ENCODE results near the gene SEPTIN2.
"Not testable (repeated sequence)": the region's sequence is repeated elsewhere in the genome, so short reads cannot be mapped to it uniquely, and the experiment has no call there.

The SEPTIN2 gene

DNA sequence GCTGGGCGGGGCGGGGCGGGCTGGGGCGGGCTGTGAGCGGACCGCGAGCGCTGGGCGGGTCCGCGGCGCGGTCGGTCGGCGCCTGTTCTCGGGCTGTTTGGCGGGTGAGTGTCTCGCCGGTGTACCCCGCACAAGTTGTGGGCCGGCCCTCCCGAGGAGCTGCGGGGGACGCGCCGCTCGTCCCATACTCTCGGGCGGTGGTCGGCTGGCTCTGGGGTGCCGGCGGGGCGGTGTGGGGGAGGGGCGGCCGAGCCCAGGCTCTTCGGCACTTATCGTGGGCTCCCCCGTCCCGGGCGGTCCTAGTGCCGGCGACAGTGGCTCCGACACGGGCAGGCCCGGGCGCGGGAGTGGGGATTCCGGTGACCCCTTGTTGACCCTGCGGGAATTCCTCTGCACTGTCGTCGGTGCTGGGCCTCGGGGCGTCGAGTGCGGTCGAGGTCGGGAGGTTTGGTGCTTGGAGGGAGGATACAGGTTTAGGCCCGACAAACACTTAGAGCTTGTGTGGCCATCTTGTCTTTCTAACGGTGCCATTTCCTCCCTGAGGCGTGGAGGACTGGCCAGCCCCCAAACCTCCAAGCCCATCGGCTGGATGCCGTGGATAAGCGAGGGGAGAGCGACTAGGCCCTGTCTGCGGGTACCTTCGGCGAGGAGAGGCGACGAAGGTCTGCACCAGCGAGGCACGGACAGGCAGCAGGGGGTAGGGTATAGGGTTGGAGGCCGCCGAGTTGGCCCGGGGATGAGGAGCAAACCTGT, at the start of gene SEPTIN2:
TSS of gene SEPTIN2 (plus strand) at position 47 of the 753 bp plus-strand sequence. CDS start 8,308 bp downstream, outside the sequence.
- DNase-seq: no peak

DNA sequence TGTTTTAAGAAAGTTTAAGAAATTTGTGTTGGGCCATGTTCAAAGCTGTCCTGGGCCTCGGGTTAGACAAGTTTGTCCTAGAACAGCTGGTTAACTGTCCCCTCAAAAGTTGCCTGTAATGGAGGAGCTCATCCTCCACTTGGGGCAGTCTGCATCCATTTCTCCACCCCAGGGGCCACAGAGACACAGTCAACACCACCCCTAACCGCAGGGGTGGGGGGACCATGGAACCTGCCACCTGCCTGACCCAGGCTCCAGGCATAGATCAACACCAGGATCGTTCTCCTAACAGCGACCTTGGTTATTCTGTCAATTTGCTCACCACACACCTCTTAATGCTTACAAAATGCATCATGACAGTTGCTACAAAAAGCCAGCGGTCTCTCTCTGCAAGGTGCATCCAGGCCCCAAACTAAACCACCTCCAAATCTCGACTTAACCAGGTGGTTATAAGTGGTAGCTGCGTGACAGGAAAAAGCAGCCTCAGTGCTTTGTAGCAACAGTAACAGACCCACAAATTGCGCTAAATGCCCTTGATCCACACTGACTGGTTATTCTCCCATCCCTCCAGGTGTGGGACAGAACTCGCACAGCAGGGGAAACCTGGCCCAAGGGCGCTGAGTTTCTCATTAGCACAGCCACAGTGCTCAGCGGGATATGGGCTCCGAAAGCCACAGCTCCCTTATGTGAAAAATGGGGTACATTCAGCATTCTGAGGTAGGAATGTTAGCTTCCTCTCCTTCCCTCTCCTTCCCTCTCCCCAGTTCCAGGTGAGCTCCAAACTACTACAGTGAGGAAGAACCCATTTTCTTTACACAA, 48.3 kb upstream of the SEPTIN2 start:
- no peak for DNase-seq

DNA sequence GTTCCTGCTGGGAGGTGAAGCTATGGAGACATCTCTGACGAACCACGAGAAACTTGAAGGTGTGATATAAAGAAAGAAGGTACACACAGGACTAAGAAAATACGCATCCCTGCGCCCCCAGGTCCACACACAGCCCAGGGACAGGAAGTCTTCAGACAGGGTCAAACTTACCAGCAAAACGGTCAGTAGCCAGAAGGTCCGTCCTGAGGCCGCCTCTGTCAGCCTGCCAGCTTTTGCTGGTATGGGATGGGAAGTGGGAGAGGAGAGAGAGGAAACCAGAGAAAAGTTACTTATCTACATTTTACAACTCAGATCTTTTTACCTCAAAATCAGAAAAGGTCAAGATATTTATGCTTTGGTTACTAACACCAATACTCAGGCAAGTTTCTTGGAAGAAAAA, 47.4 kb upstream of the SEPTIN2 start:
- no peak for DNase-seq

DNA sequence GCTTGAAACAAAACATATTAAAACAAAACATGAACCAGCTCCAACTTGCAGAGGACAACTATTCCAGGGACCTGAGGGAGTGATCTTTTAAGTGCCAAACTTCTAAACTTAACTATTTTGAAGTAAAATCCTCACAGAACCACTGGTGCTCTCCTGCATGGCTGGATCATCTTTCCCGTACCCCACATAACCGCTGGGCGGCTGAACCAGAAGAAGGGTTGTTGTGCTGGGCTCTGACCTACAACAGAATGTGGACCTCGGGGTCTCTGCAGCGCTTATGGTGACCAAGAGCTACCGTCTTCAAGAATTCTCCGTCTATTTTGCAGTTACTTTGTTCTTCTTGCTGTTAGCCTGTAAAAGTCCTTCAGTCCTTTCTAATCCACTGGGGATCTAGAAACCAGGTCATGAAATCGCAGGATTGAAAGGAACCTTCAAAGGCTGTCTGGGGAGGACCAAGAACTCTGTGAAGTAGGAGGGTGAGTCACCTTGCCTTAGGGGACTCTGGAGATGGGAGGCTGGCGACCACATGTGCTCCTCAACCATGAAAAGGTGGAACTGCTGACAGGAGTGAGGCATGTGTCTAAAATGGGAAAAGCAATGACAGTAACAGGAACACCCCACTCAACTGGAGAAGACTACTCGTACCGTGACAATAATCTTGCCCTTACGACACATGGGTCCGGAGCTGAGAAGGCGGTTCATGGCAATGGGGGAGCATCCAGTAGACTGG, 46.8 kb upstream of the SEPTIN2 start:
- no peak for DNase-seq

DNA sequence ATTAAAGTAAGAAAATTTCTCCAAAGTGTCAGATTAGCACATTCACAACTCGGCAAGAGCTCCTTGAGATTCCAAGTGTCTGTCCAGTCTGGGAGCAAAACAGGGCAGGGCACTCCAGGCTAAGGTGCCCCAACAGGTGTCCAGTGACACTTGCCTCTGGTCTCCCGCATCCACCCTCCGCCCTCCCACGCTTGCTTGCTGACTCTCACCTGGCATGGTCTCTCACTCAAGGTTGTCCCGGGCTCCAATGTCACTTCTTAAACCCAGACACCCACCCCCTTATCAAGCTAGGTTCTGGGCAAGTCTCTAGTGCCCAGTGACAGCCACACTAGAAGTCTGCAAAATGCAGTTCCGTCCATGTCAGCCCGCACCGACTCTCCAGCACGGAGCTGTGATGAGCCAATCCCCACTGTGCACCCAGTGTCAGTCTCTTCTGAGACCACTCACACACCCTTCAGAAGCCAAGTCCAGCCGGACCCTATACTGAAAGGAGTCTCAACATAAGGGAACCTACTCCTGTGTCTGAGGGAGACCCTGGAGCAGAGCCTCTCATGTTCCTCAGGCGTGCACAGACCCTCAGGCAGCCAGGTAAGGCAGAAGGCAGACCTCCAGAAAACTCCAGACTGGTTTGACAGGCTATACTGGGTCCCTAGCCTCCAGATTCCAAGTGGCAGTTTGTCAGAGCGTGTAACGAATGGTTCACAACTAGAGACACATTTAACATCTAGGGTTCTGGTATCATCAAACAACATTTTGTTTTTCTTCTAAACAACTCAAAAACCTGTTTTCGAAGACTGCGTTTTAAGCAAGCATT, 45.8 kb upstream of the SEPTIN2 start:
- no peak for DNase-seq

DNA sequence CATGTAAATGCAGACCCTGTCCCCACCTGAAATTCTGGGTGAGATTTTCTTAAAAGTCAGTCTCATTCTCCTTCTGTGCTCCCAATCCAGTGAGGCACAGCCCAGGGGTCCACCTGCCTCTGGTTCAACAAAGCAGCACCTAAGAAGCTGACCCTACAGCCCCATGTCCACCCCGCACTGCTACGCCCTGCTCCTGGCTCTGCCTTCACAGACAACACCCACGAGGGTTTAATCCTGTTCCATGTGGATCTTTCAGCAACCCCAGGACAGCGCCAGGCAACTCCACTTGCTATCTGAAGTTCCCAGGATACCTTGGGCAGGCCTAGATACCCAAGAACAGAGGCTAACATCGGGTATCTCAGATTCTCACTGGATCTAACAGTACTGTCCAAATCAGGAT, 45.2 kb upstream of the SEPTIN2 start:
- no peak for DNase-seq

DNA sequence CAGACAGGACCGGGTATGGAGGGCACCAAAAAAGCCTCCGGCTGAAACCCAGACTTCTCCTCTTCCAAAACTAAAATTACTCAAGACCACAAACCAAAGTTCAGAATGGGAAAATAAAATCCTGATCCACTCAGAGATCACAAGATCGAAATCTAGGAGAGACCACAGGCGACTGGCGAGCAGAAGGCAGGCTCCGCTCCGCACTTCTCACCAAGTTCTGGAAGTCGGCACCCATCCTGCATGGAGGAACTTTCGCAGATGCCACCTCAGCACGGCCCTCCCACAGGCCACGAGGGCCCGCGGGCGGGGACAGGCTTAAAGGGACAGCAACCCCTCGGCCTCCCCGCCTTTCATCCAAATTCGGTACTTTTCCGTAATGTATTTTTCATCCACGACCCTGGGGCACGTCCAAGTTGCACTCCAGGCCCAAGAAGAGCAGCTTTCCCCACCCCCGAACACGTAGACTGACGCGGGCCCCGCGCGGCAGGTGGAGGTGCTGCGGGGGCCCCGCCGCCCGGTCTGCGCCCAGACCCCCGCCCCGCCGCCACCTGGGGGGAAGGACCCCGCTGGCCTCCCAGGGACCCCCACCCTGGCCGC, 43.9 kb upstream of the SEPTIN2 start:
- DNase-seq: no peak

DNA sequence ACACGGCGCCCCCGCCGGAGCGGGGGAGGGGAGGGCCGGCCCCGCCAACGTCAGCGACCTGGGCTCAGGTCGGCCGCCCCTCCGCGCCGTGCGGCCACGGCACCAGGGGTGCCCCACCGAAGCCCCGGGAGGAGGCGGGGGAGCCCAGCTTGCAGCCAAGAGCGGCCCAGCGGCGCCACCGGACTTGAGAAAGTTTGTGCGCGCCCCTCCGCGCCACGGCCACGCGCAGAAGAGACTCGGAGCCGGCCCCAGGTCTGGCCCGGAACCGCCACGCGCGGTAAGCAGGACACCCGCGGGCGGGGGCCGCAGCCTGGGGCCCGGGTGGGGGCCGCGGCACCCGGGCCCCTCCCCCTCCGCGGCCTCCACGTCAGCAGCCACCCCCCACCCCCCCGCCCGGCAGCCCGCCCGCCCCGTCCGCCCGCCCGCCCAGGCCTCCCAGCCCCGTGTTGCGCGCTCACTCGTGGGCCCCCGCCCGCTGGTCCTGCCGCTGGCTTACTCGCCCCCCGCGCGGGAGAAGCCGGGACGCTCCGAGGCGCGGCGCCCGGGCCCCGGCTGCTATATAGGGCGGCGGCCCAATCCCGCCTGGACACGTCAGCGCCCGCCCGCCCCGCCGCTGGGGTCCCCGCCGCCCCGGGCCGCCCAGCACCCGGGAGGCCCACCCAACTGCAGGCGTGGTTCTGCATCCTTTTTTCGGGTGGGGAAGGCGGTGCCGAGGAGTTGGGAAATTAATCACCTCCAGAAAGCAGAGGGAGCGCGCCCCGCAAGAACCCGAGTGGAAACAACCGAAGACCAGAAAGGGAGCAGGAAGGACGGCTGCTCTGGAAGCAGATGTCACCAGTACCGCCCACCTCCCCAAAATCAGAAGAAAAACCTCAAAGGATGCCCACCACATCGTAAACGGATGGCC, 43.2 kb upstream of the SEPTIN2 start:
- DNase-seq: no peak

DNA sequence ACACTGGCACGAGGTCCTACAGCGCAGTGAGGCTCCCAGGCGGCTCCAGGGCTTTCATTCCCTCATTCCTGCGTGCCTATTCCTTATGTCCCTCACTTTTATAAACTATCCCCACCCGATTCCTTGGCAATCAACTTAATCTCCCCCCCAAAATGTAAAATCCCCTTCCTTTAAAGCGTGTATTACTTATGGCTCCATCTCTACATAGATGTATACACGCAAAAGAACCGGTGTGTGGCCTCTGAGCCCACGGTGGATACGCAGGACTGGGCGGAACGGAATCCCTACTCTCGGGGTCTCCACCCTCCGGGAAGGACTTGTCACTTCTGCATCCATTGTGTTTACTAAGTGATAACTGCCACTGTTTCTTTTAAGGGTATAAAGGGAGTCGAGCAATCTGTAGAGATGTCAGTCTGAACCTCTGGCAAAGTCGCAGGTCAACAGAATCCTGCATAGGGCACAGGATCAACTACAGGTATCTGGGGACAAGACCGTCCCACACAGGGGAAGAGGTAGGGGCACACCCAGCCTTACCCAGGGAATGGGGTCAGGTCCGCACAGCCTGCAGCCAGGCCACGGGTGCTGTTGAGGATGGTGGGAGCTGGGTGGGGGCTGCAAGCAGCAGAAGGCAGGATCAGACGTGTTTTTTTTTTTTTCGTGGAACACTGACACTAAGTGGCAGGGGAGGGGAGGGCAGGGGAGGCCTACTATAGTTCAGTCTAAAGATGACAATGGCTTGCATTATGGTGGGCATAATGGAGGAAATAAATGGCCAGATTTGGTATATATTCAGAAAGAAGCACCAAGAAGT, 42.3 kb upstream of the SEPTIN2 start:
- DNase-seq: no peak

DNA sequence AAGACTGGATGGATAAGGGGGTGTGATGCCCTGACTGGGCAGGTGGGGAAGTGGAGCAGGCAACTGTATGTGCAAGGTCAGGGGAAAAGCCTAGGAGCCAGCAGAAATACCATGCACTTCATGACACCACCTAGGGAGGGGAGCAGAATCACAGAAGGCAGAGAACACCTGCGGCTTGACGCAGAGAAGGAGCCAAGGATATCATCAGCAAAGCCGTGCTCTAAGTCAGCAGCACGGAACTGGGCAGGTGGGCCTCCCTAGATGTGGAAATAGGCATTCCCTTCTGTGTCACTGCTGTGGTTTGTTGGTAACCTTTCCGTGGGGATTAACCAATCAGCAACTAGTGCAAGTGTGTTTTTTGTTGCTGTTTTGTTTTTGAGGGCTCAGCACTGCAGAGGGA, 41.6 kb upstream of the SEPTIN2 start:
- peak; percentile 32 for DNase-seq

DNA sequence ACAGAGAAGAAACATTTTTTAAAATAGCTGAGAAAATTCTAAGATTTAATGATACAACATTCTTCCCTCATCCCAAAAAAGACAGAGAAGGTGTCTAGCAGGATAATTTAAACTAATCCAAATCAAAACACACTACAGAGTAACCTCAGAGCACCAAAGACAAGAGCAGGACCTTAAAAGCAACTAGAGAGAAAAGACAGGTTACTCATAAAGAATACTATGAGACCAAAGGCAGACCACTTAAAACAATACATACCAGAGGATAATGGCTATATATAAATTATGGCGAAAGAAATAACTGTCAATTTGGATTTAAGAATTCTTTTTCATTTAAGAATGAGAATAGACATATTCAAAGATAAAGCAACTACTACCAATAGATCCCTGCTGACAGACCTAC, 40.2 kb upstream of the SEPTIN2 start:
- no peak for DNase-seq

DNA sequence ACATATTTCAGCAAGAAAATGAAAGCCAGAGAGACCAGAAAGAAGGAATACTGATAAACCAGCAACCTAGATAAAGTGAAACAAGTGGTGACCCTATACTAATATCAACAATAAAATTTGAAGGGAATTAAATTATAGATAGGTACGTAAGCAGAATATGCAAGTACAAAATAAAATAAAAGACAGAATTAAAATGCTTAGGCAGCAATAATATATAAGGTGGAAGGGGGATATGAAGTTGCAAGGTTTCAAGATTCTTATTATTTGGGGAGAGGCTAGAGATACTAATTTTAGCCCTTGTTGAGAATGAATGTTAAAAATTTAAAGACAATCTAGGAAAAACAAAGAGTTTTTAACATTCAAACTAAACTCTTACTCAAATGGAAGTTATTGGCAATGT, 39.8 kb upstream of the SEPTIN2 start:
- DNase-seq: no peak

DNA sequence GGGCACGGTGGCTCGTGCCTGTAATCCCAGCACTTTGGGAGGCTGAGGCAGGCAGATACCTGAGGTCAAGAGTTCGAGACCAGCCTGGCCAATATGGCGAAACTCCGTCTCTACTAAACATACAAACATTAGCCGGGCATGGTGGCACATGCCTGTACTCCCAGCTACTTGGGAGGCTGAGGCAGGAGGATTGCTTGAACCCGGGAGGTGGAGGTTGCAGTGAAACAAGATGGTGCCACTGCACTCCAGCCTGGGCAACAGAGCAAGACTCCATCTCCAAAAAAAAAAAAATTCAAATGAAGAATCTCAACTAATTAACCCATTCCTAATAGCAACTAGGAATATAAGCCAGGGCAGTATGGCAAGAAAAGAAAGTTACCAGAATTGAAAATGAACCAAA, 37.4 kb upstream of the SEPTIN2 start:
- DNase-seq: not testable (repeated sequence)

DNA sequence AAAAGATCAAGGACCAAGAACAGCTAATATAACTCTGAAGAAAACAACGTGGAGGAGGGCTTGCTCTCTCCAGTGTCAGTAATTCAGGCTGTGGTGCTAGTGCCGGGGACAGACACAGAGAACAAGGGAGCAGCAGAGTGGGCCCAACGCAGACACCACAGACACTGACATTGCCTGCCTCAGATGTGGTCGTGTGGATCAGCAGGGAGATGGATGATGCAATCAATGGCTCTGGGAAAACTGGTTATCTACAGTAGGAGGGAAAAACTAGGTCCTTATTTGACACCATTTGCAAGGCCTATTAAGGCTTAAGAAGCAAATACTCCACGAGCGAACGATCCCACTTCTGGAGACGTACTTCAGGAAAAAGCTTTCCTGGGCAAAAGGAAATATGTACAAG, 36.3 kb upstream of the SEPTIN2 start:
- no peak for DNase-seq

DNA sequence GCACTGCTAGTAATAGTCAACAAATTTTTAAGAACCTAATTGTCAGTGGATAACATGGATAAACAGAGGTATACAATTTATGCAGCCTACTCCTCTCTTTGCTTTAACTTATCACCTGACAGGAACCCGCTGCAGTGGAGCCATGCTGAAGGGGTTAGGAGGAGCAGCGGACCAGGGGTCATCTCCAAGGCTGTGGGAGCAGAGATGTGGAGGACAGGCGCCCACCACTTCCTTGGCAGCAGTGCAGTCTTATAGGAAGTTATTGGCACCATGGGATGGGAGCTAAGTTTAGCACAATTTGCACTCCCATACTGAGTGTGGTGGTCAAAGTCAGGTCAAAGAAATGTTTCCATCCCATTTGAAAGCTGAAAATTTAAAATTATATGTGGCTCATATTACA, 35.9 kb upstream of the SEPTIN2 start:
- DNase-seq: no peak

DNA sequence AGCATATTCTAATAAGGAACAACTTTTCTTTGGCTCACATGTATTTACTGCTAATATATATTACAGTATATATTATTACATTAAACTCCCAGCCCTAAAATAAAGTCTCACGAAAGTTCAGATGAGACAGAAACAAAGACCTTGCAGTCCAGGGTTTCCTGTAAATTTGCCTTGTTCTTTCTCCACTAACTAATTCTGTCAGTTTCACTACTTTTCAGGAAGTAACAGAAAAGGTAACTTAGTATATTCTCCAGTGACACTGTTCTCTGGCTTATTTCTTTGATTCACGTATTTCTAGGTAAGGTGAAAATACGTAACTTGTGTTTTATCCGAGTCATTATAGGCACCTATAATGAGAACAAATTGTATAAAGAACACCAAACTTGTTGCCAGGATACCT, 35.4 kb upstream of the SEPTIN2 start:
- no peak for DNase-seq

DNA sequence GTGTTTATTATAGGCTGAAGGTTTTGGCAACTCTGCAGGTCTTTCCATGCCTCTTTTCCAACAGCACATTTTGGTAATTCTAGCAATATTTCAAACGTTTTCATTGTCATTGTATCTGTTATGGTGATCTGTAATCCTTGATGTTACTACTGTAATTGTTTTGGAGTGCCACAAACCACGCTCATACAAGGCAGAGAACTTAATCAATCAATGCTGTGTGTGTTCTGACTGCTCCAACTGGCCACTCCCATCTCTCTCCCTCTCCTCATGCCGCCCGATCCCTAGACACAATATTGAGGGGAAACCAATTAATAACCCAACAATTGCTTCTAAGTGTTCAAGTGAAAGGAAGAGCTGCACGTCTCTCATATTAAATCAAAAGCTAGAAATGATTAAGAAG, 33.2 kb upstream of the SEPTIN2 start:
- no peak for DNase-seq

DNA sequence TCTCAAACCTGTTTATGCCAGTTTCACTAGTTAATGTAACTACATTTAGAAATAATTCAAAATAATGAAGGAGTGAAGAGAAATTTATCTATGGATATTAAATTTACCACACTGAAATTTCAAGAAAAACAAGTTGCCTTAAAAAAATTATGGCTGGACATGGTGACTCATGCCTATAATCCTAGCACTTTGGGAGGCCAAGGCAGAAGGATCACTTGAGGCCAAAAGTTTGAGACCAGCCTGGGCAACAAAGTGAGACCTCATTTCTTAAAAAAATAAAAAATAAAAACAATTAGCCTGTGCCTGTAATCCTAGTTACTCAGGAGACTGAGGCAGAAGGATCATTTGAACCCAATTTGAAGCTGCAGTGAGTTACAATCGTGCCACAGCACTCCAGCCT, 30.1 kb upstream of the SEPTIN2 start:
- DNase-seq: no peak

DNA sequence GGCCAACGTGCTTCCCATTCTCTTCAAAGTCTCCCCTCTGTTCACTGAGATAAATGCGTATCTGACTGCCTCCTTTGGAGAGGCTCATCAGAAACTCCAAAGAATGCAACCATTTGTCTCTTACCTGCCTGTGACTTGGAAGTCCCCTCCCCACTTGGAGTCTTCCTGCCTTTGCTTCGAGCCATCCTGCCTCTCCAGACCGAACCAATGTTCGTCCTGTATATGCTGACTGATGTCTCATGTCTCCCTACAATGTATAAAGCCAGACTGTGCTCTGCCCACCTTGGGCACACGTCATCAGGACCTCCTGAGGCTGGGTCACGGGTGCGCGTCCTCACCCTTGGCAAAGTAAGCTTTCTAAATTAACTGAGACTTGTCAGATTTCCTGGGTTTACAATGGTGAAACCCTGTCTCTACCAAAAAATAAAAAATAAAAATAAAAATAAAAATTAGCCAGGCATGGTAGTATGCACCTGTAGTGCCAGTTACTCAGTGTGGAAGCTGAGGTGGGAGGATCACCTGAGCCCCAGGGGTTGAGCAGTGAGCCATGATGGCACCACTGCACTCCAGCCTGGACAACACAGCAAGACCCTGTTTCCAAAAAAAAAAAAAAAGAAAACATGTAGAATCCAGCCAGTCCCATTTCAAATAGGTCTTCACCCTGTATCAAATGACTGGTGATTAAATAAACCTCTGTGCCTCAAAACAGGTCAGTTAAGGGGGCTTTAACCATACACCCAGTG, 29.2 kb upstream of the SEPTIN2 start:
- DNase-seq: no peak
